CD4-positive, alpha-beta T cell treated with Interleukin-6 at 100 ng/mL for 8 hours (primary cell): ENCODE data around the gene NT5C3A.
"Not testable (repeated sequence)": the region's sequence is repeated elsewhere in the genome, so short reads cannot be mapped to it uniquely, and the experiment has no call there.

Experiments
- DNase-seq: peaks from one replicate; pipeline ENCODE4 v3.0.0-alpha.2; 2020; ENCODE audit warnings: mixed read lengths, low spot score

NT5C3A gene

GRCh38 chr7:32979902-32980301, 82.7 kb downstream of the NT5C3A start:
- not testable (repeated sequence) for DNase-seq

DNA sequence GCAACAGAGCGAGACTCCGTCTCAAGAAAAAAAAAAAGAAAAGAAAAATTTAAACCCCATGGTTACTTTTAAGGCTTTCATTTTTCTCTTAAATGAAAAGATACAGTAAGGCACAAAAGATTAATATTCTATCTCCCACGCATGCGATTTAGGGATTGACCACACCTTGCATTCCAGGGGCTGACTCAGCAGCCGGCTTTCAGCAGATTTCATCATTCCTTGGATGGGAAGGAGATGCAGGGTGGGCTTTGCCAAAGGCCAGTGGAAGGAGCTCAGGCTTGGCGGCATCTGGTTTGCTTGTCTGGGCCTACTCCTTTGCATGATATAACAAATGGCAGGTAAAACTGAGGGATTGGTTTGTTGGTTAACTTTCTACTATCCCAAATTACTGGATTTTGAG, 83.3 kb downstream of the NT5C3A start:
- not testable (repeated sequence) for DNase-seq

- DNase-seq: not testable (repeated sequence)
Observed at GRCh38 chr7:32977159-32977558, 85.4 kb downstream of the NT5C3A start.

- DNase-seq: not testable (repeated sequence)
Observed at GRCh38 chr7:32971967-32972366, 90.6 kb downstream of the NT5C3A start.

GRCh38 chr7:32967268-32967582, 95.4 kb downstream of the NT5C3A start:
- DNase-seq: not testable (repeated sequence)

DNA sequence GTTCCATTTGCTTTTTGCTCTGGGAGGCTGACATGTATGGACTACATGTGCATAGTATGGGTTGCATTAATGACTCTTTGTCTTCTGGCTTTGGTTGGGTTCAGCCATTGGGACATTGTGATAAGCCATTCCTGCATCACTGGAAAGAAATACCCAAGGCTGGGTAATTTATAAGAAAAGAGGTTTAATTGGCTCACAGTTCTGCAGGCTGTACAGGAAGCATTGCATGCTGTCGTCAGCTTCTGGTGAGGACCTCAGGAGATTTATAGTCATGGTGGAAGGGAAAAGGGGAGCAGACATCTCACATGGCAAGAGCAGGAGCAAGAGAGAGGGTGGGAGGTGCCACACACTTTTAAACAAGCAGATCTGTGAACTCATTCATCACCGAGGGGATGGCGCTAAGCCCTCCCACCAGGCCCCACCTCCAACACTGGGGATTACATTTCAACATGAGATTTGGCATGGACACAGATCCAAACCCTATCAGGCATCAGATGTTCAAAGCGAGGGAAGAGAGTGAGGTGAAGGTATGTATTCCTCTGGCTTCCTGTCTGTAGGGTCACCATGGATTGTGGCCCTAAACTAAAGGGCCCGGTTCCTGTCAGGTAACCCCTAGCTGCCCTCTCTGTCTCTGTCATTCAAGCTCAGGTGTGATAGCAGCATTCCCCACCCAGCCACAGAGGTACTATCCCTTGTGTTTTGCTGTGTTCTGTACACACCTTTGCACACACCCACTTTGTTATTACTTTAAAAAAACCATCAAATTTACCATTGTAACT, 95.9 kb downstream of the NT5C3A start:
- not testable (repeated sequence) for DNase-seq

- not testable (repeated sequence) for DNase-seq
Observed at GRCh38 chr7:32964461-32965159, 98.0 kb downstream of the NT5C3A start.
